ENCODE results near the gene PTX4. TPM values are rescaled to one million over a fixed set of nuclear protein-coding genes. Genes with fewer than 3 reads are reported as not detected.

Gene PTX4
- total RNA-seq, 1 experiment from 2014 or later: not detected

DNA sequence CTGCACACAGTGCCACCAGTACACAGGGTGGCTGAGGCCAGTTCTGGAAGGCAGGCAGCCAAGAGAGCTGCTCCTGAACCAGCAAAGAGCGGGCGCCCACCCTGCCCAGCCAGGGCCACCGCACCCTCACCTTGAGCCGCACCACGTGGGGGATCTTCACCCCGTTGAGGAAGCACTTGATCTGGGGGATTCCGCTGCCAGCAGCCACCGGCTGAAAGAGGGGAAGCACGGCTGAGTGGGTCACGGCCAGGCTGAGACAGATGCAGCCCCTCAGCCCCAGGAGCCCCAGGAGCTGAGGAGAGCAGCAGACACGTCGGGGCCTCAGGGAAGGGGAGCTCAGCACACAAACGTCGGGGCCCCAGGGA lies 29.8 kb downstream of the PTX4 start:
- Histone ChIP-seq H2BK20ac (ENCODE audit: low read depth, low read length, poor library complexity, severe bottlenecking) (no peak overlapping the region), H2BK15ac (ENCODE audit: low read depth, low read length) (no peak overlapping the region), H2AFZ (ENCODE audit: low read length) (no peak overlapping the region), H3T11ph (ENCODE audit: low read length) (no peak overlapping the region), H3K9me3 (ENCODE audit: control insufficient read depth, low read depth, low read length) (no peaks in the 10 kb centered on the region), H2BK12ac (ENCODE audit: insufficient read length, low read depth, low read length) (no peak overlapping the region), H3K56ac (ENCODE audit: insufficient read length, low read depth, low read length) (no peak overlapping the region), H3K79me1 (ENCODE audit: insufficient read depth, low read depth, low read length, poor library complexity, severe bottlenecking) (no peaks in the 10 kb centered on the region), H3K79me2 (ENCODE audit: insufficient read depth, low read length) (no peaks in the 10 kb centered on the region), H4K5ac (ENCODE audit: insufficient read length, low read depth, low read length) (no peak overlapping the region), H3K14ac (ENCODE audit: insufficient read depth, low read length) (no peak overlapping the region), H2BK120ac (ENCODE audit: low read depth, low read length, poor library complexity, severe bottlenecking) (no peak overlapping the region), H4K91ac (ENCODE audit: insufficient read length, low read depth, low read length) (no peak overlapping the region), H3K9ac (ENCODE audit: extremely low read depth, insufficient read length, low read length) (no peak overlapping the region), H3K4me2 (ENCODE audit: insufficient read depth, insufficient read length, low read length) (no peak overlapping the region), H3K27me3 (ENCODE audit: insufficient read depth, low read length) (no peaks in the 10 kb centered on the region), H3K4me1 (ENCODE audit: insufficient read depth, low read length) (no peaks in the 10 kb centered on the region), H3K4ac (ENCODE audit: low read depth, low read length) (no peak overlapping the region), H2AK5ac (ENCODE audit: insufficient read length, low read length) (no peak overlapping the region), H3K23me2 (ENCODE audit: insufficient read length, low read depth, low read length, poor library complexity, severe bottlenecking) (no peaks in the 10 kb centered on the region), H2BK5ac (ENCODE audit: insufficient read length, low read length) (no peak overlapping the region), H3K23ac (ENCODE audit: insufficient read length, low read depth, low read length) (no peak overlapping the region), H3K27ac (ENCODE audit: insufficient read length, low read depth, low read length) (no peak overlapping the region), H3K18ac (ENCODE audit: insufficient read length, low read depth, low read length) (no peak overlapping the region), H4K8ac (replicated peaks; ENCODE audit: insufficient read length, low read depth, low read length) (no peak overlapping the region), H4K20me1 (ENCODE audit: control insufficient read depth, insufficient read depth, insufficient read length) (no peaks in the 10 kb centered on the region)
- Mint-ChIP-seq H3K27ac (no peak overlapping the region; a peak in 1 of 7 replicates), H3K4me3 (no peak overlapping the region), H3K27me3 (ENCODE audit: low read depth) (no peaks in the 10 kb centered on the region), H3K36me3 (ENCODE audit: insufficient read depth in 1 of 3, low read depth in 3 of 3) (peaks cover 2 to 29% (median 17%) of the 10 kb centered on the region in 3 experiments; a peak in 5 of 7 replicates), H3K4me1 (no peaks in the 10 kb centered on the region), H3K9me3 (no peaks in the 10 kb centered on the region)
- TF ChIP-seq, protein P1, sequence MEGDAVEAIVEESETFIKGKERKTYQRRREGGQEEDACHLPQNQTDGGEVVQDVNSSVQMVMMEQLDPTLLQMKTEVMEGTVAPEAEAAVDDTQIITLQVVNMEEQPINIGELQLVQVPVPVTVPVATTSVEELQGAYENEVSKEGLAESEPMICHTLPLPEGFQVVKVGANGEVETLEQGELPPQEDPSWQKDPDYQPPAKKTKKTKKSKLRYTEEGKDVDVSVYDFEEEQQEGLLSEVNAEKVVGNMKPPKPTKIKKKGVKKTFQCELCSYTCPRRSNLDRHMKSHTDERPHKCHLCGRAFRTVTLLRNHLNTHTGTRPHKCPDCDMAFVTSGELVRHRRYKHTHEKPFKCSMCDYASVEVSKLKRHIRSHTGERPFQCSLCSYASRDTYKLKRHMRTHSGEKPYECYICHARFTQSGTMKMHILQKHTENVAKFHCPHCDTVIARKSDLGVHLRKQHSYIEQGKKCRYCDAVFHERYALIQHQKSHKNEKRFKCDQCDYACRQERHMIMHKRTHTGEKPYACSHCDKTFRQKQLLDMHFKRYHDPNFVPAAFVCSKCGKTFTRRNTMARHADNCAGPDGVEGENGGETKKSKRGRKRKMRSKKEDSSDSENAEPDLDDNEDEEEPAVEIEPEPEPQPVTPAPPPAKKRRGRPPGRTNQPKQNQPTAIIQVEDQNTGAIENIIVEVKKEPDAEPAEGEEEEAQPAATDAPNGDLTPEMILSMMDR (conservative IDR thresholded peaks at IDR 0.05): no peak
- DNase-seq: no peak
- WGBS (ENCODE audit: extremely low coverage, insufficient read length, low lambda C conversion rate): no CpG with 5 or more reads among the region's 14 CpGs

Measured in H9 (cell line).